Putamen (tissue), 1 donor: Measurements from ENCODE around the gene BACH2.
A peak's percentile ranks its signal among the peaks of the same experiment; 100 is the strongest.
"Not testable (repeated sequence)": the region's sequence is repeated elsewhere in the genome, so short reads cannot be mapped to it uniquely, and the experiment has no call there.

Experiments
- DNase-seq: peaks from one replicate; pipeline ENCODE4 v3.0.0-alpha.2; 2016; ENCODE audit warnings: low spot score

BACH2 gene

GRCh38 chr6:90154755-90155470, 141.7 kb downstream of the BACH2 start:
- DNase-seq = no peak

DNA sequence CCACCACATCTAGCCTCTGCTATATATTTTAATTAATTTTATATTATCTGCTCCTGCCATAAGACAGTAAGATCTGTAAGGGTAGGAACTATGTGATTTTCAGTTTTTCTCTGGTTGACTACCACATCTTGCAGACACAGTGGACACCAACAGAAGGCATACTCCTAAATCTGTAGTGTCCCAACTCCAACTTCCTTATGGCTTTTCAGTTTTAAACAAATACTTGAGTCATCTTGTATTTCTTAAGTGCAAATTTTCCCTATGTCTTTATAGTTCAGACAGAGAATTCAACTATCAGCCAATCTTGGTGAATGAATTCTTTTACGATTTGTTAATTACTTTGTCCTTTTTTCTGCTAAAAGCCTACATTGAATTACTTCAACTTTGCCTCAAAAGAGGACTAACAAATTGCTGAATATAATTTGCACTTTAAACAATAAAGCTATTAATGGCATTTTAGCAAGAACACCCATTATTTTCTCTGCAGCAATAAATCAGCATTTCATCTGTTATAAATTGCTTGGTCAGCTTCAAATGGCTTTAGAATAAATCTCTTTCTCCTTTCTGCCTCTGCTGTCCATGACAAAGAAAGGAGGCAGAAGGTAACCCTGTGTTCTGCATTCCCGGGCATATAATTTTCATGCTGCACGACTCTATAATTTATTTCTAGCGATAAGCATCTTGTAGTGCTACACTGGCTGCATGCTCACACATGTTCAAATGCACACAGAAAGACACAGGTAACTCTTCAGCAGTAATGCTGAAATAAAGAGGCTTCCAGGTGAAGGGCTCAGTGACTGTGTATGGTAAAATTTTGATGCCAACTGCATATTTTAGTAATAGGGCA, 144.8 kb downstream of the BACH2 start:
- no peak for DNase-seq

- no peak for DNase-seq
Observed at GRCh38 chr6:90149280-90149679, 147.4 kb downstream of the BACH2 start.

GRCh38 chr6:90148867-90149266, 147.8 kb downstream of the BACH2 start:
- no peak for DNase-seq

- no peak for DNase-seq
Observed at GRCh38 chr6:90146921-90147649, 149.6 kb downstream of the BACH2 start.

DNA sequence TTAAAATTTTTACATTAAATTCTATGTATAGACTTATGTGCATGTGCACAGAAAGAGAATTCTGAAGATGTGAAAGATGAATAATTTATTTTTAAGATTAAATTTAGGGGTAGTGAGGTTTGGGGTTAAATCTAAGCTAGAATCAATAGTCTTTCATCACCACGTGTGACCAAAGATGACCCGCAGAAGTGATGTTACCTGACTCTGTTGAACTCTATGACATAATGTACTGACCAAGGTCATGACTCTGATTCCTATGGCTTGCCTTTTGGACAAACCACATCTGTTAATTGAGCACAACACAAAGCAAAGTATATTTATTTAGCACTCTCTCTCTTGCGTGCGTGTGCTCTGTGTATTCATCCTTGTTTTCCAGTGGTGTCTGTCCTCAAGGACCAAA, 150.6 kb downstream of the BACH2 start:
- DNase-seq = no peak

GRCh38 chr6:90144928-90145555, 151.6 kb downstream of the BACH2 start:
- no peak for DNase-seq

DNA sequence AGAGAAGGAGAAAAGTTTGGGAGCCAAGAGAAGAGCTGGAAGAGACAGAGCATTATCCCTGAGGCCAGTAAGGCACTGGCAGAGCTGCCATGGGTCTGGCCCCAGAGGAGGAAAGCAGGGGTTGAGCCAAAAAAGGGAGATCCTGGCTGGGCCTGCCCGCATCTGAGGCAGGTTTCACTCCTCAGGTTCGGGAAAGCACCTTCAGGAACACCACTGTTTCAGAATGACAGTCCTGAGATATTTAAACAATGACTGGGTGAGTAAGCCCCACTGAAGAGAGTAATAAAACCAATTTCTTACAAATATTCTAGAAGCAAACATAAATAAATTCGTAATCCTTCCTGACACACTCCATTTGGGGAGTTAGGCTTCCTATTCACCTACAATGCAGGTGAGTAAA, 152.2 kb downstream of the BACH2 start:
- no peak for DNase-seq

GRCh38 chr6:90140683-90141082, 156.0 kb downstream of the BACH2 start:
- DNase-seq = no peak

- DNase-seq = no peak
Observed at GRCh38 chr6:90139272-90139817, 157.3 kb downstream of the BACH2 start.

DNA sequence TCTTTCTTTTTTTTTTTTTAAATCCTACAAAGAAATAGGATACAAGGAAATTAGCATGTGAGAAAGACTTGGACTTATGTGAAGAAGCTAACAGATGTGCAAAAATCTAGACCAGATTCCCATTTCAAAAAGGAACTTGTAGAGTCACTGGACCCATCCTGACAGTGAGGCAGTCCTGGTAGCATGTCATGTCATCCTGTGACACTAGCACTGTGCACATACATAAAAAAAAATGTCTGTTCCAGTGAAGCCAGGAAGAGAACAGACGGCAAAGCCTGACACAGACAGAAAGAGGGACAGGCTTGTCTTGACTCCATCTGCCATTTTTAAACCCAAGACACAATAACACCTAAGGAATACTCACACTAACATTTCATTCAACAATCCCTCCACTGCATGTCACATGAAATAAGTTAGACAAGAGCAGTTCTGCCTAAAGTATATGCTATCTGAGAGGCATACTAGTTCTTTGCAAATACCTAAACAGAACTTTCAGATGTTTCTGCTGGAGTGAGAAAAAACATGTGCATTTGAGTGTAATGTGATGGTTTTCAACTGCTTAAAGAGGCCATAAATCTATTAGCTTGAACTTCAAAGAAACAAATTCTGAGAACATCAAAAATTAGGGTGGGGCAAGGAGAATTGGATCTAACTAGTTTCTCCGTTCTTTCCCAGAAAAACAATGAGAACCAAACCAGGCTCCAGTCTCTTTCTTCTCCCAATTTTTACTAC, 159.6 kb downstream of the BACH2 start:
- DNase-seq = no peak

DNA sequence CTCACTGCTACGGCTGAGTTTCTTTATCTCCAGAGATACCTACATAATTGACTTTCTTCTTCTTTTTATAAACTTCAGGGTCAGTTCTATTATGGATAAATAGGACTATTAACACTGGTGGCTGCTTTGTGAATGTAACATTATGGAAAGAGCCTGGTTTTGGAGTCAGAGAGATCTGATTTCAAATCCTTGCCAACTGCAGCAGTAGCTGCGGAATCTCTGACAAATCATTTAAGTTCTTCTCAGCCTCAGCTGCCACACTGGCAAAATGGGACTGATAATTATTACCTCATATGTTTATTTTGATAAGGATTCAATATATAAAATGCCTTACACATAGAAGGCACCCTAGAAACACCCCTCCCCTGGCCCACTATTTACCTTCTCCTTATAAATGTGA, 160.5 kb downstream of the BACH2 start:
- no peak for DNase-seq

GRCh38 chr6:90135667-90136066, 161.0 kb downstream of the BACH2 start:
- DNase-seq = no peak

- DNase-seq = not testable (repeated sequence)
Observed at GRCh38 chr6:90133664-90134063, 163.0 kb downstream of the BACH2 start.

GRCh38 chr6:90131614-90132423, 164.8 kb downstream of the BACH2 start:
- peak; percentile 39 for DNase-seq

GRCh38 chr6:90131125-90131524, 165.5 kb downstream of the BACH2 start:
- no peak for DNase-seq

DNA sequence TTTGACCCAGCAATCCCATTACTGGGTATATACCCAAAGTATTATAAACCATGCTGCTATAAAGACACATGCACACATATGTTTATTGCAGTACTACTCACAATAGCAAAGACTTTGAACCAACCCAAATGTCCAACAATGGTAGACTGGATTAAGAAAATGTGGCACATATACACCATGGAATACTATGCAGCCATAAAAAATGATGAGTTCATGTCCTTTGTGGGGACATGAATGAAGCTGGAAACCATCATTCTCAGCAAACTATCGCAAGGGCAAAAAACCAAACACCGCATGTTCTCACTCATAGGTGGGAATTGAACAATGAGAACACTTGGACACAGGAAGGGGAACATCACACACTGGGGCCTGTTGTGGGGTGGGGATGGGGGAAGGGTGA, 168.0 kb downstream of the BACH2 start:
- DNase-seq = not testable (repeated sequence)

GRCh38 chr6:90127595-90127994, 169.0 kb downstream of the BACH2 start:
- DNase-seq = no peak

GRCh38 chr6:90126839-90127238, 169.8 kb downstream of the BACH2 start:
- no peak for DNase-seq

- no peak for DNase-seq
Observed at GRCh38 chr6:90126181-90126580, 170.5 kb downstream of the BACH2 start.
